GM12878 (cell line): ENCODE results near the gene C1orf35. TPM values are rescaled to one million over a fixed set of nuclear protein-coding genes. Genes with fewer than 3 reads are reported as not detected.

Experiments
- ATAC-seq: fragments of 200-7000 bp; cut with Tn5 transposase; 3 replicates; pipeline ENCODE4 v1.9.1; 2020; ENCODE audit warnings: mild to moderate bottlenecking, moderate library complexity
- BruUV-seq: library from RNA; stranded (reverse); fragments of 400-500 nt; replicated peaks from 2 replicates; lab custom pipeline; 2021; lab: Mats Ljungman, UMichigan
- CTCF ChIA-PET: fragments of 300-600 bp; sonication (Branson Sonifier 250); formaldehyde crosslinking; extraction: SDS; loops from one replicate; lab custom pipeline; 2021; ENCODE audit warnings: inconsistent platforms; lab: Yijun Ruan, JAX
- POLR2A ChIA-PET: fragments of 350-600 bp; formaldehyde crosslinking; extraction: SDS; loops from one replicate; lab custom pipeline; 2021; ENCODE audit warnings: inconsistent platforms; lab: Charles Lee
- RAD21 ChIA-PET: fragments of 300-600 bp; sonication (Branson Sonifier 250); formaldehyde crosslinking; loops from one replicate; lab custom pipeline; 2023; ENCODE audit warnings: antibody characterized with exemption; ENCODE audit not compliant: unreplicated experiment; lab: Charles Lee
- SMC1A ChIA-PET: fragments of 300-600 bp; sonication (Branson Sonifier 250); formaldehyde crosslinking; loops from one replicate; lab custom pipeline; 2023; ENCODE audit not compliant: unreplicated experiment, uncharacterized antibody; lab: Charles Lee
- DNase-seq: peaks from one replicate; pipeline ENCODE4 v3.0.0-alpha.2; 2011; ENCODE audit warnings: low read depth, low spot score
- FAIRE-seq: peaks from 3 replicates; lab custom pipeline; 2011; peaks lifted over from hg19 to GRCh38; lab: Jason Lieb, UNC
- H2AFZ ChIP-seq: 2 replicates; pipeline ENCODE4 v1.6.0; 2011; ENCODE audit warnings: low read depth, low read length, control low read depth; ENCODE audit not compliant: control insufficient read depth
- H3K27ac ChIP-seq: 2 replicates; pipeline ENCODE4 v1.5.1; 2011; ENCODE audit warnings: control low read depth; ENCODE audit not compliant: control insufficient read depth, insufficient read depth
- H3K27me3 ChIP-seq, 2 experiments: replicated peaks in 1 of 2; 2 replicates each; pipeline versions ENCODE4 v1.6.0 to v1.6.1; 2011; ENCODE audit warnings: low read length in 1 of 2; ENCODE audit not compliant: control insufficient read depth in 2 of 2, insufficient read depth in 2 of 2
- H3K36me3 ChIP-seq, 2 experiments: 2 replicates each; pipeline ENCODE4 v1.5.1; 2011; ENCODE audit warnings: low read length in 1 of 2; ENCODE audit not compliant: control insufficient read depth in 2 of 2, insufficient read depth in 2 of 2
- H3K4me1 ChIP-seq: 2 replicates; pipeline ENCODE4 v1.6.1; 2011; ENCODE audit warnings: mild to moderate bottlenecking, low read length, moderate library complexity, mixed read lengths; ENCODE audit not compliant: control insufficient read depth, insufficient read depth
- H3K4me2 ChIP-seq: 2 replicates; pipeline ENCODE4 v1.6.0; 2011; ENCODE audit warnings: control low read depth; ENCODE audit not compliant: control insufficient read depth, insufficient read depth
- H3K4me3 ChIP-seq: fragments of 200-600 bp; sonication (generic); 2 replicates; pipeline ENCODE4 v1.5.1; 2016
- H3K79me2 ChIP-seq: 2 replicates; pipeline ENCODE4 v1.6.0; 2011; ENCODE audit warnings: low read length; ENCODE audit not compliant: control insufficient read depth, insufficient read depth
- H3K9ac ChIP-seq: 2 replicates; pipeline ENCODE4 v1.8.0; 2011; ENCODE audit warnings: low read length, control low read depth, mixed read lengths; ENCODE audit not compliant: control insufficient read depth, insufficient read depth
- H3K9me3 ChIP-seq: replicated peaks from 3 replicates; pipeline ENCODE4 v1.5.1; 2011; ENCODE audit warnings: mild to moderate bottlenecking, low read length; ENCODE audit not compliant: control insufficient read depth, insufficient read depth
- H4K20me1 ChIP-seq: 2 replicates; pipeline ENCODE4 v1.6.0; 2011; ENCODE audit not compliant: control insufficient read depth, insufficient read depth
- CEBPB ChIP-seq, 2 experiments: fragments of 150-350 bp in 1 of 2; IDR thresholded peaks; 2 replicates each; pipeline ENCODE4 v1.6.1; 2012 to 2014; ENCODE audit warnings: low read depth in 2 of 2, low read length in 2 of 2, borderline replicate concordance in 1 of 2, inconsistent platforms in 1 of 2
- EP300 ChIP-seq, 2 experiments: fragments of 150-350 bp in 1 of 2; IDR thresholded peaks; 2 replicates each; pipeline ENCODE4 v1.6.1; 2011 to 2012; ENCODE audit warnings: low read depth in 2 of 2, low read length in 2 of 2, borderline replicate concordance in 1 of 2, improper control_type of control experiment in 1 of 2, inconsistent platforms in 1 of 2; ENCODE audit not compliant: control insufficient read depth in 1 of 2
- ESRRA ChIP-seq: IDR thresholded peaks from 2 replicates; pipeline ENCODE4 v1.6.1; 2012; ENCODE audit warnings: mild to moderate bottlenecking, low read length, improper control_type of control experiment
- HSF1 ChIP-seq: fragments of 150-350 bp; IDR thresholded peaks from 2 replicates; pipeline ENCODE4 v1.6.1; 2014; ENCODE audit warnings: mild to moderate bottlenecking, low read depth, low read length
- MXI1 ChIP-seq: fragments of 150-350 bp; IDR thresholded peaks from 2 replicates; pipeline ENCODE4 v1.6.1; 2011; ENCODE audit warnings: low read depth, mild to moderate bottlenecking, inconsistent platforms, low read length, improper control_type of control experiment
- NFXL1 ChIP-seq: fragments of 450-650 bp; IDR thresholded peaks from 2 replicates; pipeline ENCODE4 v1.6.1; 2017; ENCODE audit warnings: antibody characterized with exemption, mild to moderate bottlenecking, borderline replicate concordance
- NR2C1 ChIP-seq: fragments of 450-650 bp; IDR thresholded peaks from 2 replicates; pipeline ENCODE4 v1.6.1; 2017; ENCODE audit warnings: antibody characterized with exemption, mild to moderate bottlenecking, moderate library complexity
- NR2F1 ChIP-seq: fragments of 450-650 bp; conservative IDR thresholded peaks from 2 replicates; pipeline ENCODE4 v1.6.1; 2017; ENCODE audit warnings: mild to moderate bottlenecking
- RAD21 ChIP-seq: IDR thresholded peaks from 2 replicates; pipeline ENCODE4 v1.6.1; 2011; ENCODE audit warnings: mild to moderate bottlenecking, low read depth, low read length, moderate library complexity; ENCODE audit not compliant: insufficient read depth
- RUNX3 ChIP-seq: IDR thresholded peaks from 2 replicates; pipeline ENCODE4 v1.6.1; 2012; ENCODE audit warnings: low read length, inconsistent platforms
- SREBF2 ChIP-seq: IDR thresholded peaks from 2 replicates; pipeline ENCODE4 v1.6.1; 2012; ENCODE audit warnings: mild to moderate bottlenecking, low read length
- TCF12 ChIP-seq: IDR thresholded peaks from 2 replicates; pipeline ENCODE4 v1.6.1; 2011; ENCODE audit warnings: low read depth, mild to moderate bottlenecking, low read length
- WGBS: methylation state at CpG from one replicate; pipeline ENCODE4 v1.1.6; 2016; ENCODE audit warnings: low lambda C conversion rate; ENCODE audit not compliant: insufficient replicate concordance, insufficient coverage; ENCODE audit errors: missing lambda C conversion rate; 5-methylcytosine and 5-hydroxymethylcytosine counted together
- in situ Hi-C: fragments of 300-500 bp; cut with MboI; formaldehyde crosslinking; loops from 9 replicates; pipeline ENCODE4 v1.14.3; 2018; ENCODE audit warnings: mixed read lengths
- intact Hi-C: fragments of 100-400 bp; cut with micrococcal nuclease; formaldehyde crosslinking; loops from one replicate; pipeline ENCODE4 v1.14.2; 2022; ENCODE audit not compliant: unreplicated experiment
- polyA plus RNA-seq, 11 experiments: library from polyadenylated mRNA; depleted of rRNA in 4 of 11; unstranded in 6 of 11; stranded (reverse) in 5 of 11; fragments of >200 nt; fragmentation: Nextera tagmentation in 4 of 11; fragmentation: Illumina TruSeq in 1 of 11; extraction: Ambion mirVana in 4 of 11; extraction: Trizol in 1 of 11; gene quantifications; 1 replicate in 1 of 11; 2 replicates in 10 of 11; pipeline versions ENCODE4 v1.2.1 to v1.2.3, GENCODE V29; 2011 to 2016; ENCODE audit warnings: inconsistent platforms in 2 of 11, missing spikeins in 2 of 11, low read depth in 1 of 11
- total RNA-seq, 4 experiments: library from RNA; depleted of rRNA in 3 of 4; stranded (reverse); fragments of >200 nt in 3 of 4; fragmentation: Illumina TruSeq in 1 of 4; extraction: Trizol in 1 of 4; gene quantifications; 2 replicates each; pipeline versions ENCODE4 v1.2.1 to v1.2.3, GENCODE V29; 2013 to 2021
- TF ChIP-seq, protein P1 (sequence below), 3 experiments: IDR thresholded peaks in 2 of 3; conservative IDR thresholded peaks in 1 of 3; 2 replicates each; pipeline ENCODE4 v1.5.1; 2011; ENCODE audit warnings: low read depth in 3 of 3, low read length in 3 of 3, mild to moderate bottlenecking in 3 of 3, control low read depth in 2 of 3, moderate library complexity in 2 of 3, inconsistent platforms in 1 of 3, mixed read lengths in 1 of 3; ENCODE audit not compliant: control insufficient read depth in 2 of 3, insufficient read depth in 1 of 3; ENCODE audit errors: extremely low read depth in 1 of 3

The C1orf35 gene
- total and polyA plus RNA-seq, 10 of the 15 experiments (the other 5 are each of a cell fraction or from before 2014, with no cell fraction given), result 2.5 to 27.0 (median 10.6) TPM

DNA sequence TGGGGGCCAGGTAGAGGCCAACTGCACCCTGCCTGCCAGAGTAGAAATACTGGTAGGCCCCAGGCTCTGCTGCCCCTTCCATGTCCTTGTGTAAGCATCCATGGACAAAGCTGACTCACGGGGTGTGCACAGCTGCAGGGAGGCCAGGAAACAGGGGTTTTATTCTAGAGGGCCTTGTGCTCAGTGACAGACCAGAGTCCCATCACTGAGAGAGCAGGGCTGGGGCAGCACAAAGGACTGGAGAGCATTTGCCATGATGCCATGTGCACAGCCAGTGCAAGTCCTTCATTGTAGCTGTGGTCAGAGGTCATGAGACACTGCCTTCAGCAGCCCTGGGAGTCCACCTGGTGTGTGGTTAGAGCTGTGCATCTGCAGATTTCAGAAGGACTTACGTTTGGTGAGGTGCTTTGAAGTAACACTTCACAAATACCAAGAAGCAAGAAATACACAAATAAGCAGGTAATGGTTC is 12.5 kb downstream of the C1orf35 start:
- H3K4me1 ChIP-seq, result peaks cover 48% of the 10 kb centered on the region
- ChIA-PET CTCF (interaction anchor here (1.3 to 2.5 kb wide), 2 partner anchors 89 to 91 kb away, joined by 3 to 13 read pairs; no protein-coding TSS in a partner anchor), POLR2A (no interaction called here), RAD21 (interaction anchor here (1.4 kb wide), 1 partner anchor 11 kb away, joined by 3 read pairs; no protein-coding TSS in a partner anchor), SMC1A (interaction anchor here (0.8 kb wide), 1 partner anchor 45 kb away, joined by 3 read pairs; no protein-coding TSS in a partner anchor)
- peaks cover 100% of the 10 kb centered on the region for H3K79me2 ChIP-seq
- H4K20me1 ChIP-seq, result peaks cover 71% of the 10 kb centered on the region
- WGBS, result 15% methylated on average over 2 of the region's 2 CpGs
- no peak for FAIRE-seq
- H3K27me3 ChIP-seq, result no peaks in the 10 kb centered on the region
- TF ChIP-seq NR2F1 (peak; percentile 78), NR2C1 (no peak), MXI1 (peak; percentile 63), RAD21 (0 out of 2 replicates have a peak, but pooled peaks have one; percentile 2), NFXL1 (no peak), HSF1 (no peak), TCF12 (0 out of 2 replicates have a peak, but pooled peaks have one; percentile 24), ESRRA (no peak), SREBF2 (no peak), CEBPB (IDR thresholded peaks at IDR 0.05; ENCODE audit: borderline replicate concordance in 1 of 2, low read depth in 2 of 2, low read length in 2 of 2) (no peak), RUNX3 (peak; percentile 56), EP300 (IDR thresholded peaks at IDR 0.05; ENCODE audit: borderline replicate concordance in 1 of 2, control insufficient read depth in 1 of 2, low read depth in 2 of 2, low read length in 2 of 2) (no peak)
- TF ChIP-seq, protein P1, sequence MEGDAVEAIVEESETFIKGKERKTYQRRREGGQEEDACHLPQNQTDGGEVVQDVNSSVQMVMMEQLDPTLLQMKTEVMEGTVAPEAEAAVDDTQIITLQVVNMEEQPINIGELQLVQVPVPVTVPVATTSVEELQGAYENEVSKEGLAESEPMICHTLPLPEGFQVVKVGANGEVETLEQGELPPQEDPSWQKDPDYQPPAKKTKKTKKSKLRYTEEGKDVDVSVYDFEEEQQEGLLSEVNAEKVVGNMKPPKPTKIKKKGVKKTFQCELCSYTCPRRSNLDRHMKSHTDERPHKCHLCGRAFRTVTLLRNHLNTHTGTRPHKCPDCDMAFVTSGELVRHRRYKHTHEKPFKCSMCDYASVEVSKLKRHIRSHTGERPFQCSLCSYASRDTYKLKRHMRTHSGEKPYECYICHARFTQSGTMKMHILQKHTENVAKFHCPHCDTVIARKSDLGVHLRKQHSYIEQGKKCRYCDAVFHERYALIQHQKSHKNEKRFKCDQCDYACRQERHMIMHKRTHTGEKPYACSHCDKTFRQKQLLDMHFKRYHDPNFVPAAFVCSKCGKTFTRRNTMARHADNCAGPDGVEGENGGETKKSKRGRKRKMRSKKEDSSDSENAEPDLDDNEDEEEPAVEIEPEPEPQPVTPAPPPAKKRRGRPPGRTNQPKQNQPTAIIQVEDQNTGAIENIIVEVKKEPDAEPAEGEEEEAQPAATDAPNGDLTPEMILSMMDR (IDR thresholded peaks at IDR 0.05 in 2 of 3, conservative IDR thresholded peaks at IDR 0.05 in 1 of 3; ENCODE audit: control insufficient read depth in 2 of 3, extremely low read depth in 1 of 3, insufficient read depth in 1 of 3, low read depth in 3 of 3, low read length in 3 of 3), result 0 out of 6 replicates have a peak, but pooled peaks of 1 of the 3 experiments have one; percentile 4
- DNase-seq, result no peak
- H3K36me3 ChIP-seq, result peaks cover 16 to 26% of the 10 kb centered on the region in 2 experiments; a peak in 3 of 4 replicates
- H3K9me3 ChIP-seq, result peaks cover 26% of the 10 kb centered on the region; the same call in 2 of the 3 replicates
- in situ Hi-C loops (no loop called here), intact Hi-C loops (no loop called here)
- H3K4me3 ChIP-seq, result no peak overlapping the region
- H3K27ac ChIP-seq, result no peak overlapping the region
- H3K4me2 ChIP-seq, result peak overlapping the region; percentile 77; the same call in 1 of the 2 replicates
- H3K9ac ChIP-seq, result no peak overlapping the region
- H2AFZ ChIP-seq, result no peak overlapping the region
- BruUV-seq, result no TSS peak
- ATAC-seq, result peak; percentile 28
